ENCODE results near the gene FHOD3.

DNA sequence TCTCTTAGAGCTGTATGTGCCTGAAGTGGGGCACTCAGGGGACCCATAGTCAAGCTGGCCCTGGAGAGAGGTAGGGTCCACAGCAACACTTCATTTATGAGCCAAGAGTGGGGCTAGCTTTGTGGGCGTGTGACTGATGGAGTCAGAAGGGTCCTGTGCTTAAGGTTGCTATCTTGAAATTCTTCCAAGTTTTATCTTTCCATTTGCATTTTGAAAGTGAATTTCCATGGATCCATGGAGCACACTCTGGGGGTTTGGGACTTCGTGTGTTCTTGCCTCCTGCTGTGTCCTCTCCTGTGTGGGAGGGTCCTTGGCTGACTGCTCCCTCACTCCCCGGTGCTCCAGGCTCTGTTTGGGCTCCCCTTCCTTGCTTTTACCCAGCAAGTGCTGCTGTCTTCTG, 50.8 kb downstream of the FHOD3 start:
- TF ChIP-seq, protein P1, sequence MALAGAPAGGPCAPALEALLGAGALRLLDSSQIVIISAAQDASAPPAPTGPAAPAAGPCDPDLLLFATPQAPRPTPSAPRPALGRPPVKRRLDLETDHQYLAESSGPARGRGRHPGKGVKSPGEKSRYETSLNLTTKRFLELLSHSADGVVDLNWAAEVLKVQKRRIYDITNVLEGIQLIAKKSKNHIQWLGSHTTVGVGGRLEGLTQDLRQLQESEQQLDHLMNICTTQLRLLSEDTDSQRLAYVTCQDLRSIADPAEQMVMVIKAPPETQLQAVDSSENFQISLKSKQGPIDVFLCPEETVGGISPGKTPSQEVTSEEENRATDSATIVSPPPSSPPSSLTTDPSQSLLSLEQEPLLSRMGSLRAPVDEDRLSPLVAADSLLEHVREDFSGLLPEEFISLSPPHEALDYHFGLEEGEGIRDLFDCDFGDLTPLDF (CRISPR knock-in tag; IDR thresholded peaks at IDR 0.05) = no peak
- TF ChIP-seq ZSCAN32 (CRISPR knock-in tag; IDR thresholded peaks at IDR 0.05) = no peak
- no peak for TF ChIP-seq ZNF589 (CRISPR knock-in tag; IDR thresholded peaks at IDR 0.05; ENCODE audit: low read depth)
- TF ChIP-seq FOXM1 (IDR thresholded peaks at IDR 0.05; ENCODE audit: low read depth) = no peak
- no peak for TF ChIP-seq FOXM1 (CRISPR knock-in tag; IDR thresholded peaks at IDR 0.05; ENCODE audit: low read depth)
- TF ChIP-seq ZNF274 (IDR thresholded peaks at IDR 0.05; ENCODE audit: borderline replicate concordance, low read depth, low read length) = no peak
- TF ChIP-seq SFPQ (IDR thresholded peaks at IDR 0.05; ENCODE audit: low read depth, low read length) = no peak
- TF ChIP-seq JUNB (CRISPR knock-in tag; conservative IDR thresholded peaks at IDR 0.05) = no peak
- TF ChIP-seq ZBTB1 (CRISPR knock-in tag; IDR thresholded peaks at IDR 0.05; ENCODE audit: borderline replicate concordance, low read depth) = no peak
- TF ChIP-seq RFX5 (IDR thresholded peaks at IDR 0.05; ENCODE audit: low read depth, low read length) = no peak

Data from K562 (cell line).